ENCODE data around the gene SHOC2.

SHOC2 gene

DNA sequence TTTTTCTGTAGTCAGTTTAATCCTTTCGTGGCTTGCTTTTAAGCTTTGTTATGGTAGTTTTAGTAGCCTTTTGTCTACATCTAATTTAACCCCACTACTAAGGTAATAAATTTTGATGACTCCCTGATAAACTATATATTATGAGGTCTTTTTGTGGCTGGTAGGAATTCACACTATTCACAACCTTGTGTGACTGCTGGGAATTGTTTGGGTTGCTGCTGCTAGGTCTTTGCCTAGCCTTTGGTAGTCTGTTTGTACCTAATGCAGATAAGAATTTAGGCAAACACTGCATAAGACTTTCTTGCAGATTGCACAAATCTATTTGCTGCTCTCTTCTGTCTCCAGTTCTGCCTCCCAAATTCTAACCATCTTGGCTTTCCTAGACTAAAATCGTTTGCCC, 58.3 kb downstream of the SHOC2 start:
- DNase-seq (ENCODE audit: insufficient read length, low spot score), result no peak
- no peak for FAIRE-seq

DNA sequence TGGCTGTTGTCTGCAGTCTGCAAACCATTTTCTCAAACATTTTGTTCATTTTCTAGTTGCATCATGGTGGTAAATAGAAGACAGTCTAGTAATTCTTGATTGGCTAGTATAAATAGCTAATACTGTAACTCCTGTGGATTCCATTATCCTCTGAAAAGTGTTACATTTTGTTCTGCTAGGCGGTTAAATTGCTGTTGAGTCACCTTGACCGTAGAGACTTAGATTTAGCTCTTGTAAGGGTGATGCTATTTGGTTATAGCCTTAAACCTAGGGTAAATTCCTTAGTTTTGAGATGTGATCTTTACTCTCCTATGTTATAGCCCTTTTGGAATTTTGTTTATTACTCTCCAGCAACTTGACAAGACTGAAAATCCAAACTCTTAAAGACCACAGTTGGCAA, 58.8 kb downstream of the SHOC2 start:
- DNase-seq (ENCODE audit: insufficient read length, low spot score) (no peak), FAIRE-seq (peak; percentile 49)

DNA sequence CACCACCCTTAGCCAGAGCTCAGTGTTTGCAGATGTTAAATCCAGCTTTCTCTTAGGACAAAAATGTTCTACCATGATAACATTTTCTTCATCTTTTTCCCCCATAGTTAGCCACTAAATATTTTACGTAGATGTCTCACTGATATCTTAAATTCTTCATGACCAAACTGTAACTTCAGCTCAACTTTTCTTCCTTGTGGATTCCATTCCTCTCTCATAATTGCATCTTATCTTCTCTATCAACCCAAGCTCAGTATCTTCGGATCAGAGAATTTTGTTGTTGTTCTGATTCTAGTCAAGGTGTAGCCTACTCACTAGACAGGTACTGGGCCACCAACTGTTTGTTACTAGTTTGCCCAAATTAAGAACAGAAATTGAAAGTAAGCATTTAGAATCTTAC, 60.2 kb downstream of the SHOC2 start:
- FAIRE-seq (peak; percentile 54), DNase-seq (ENCODE audit: insufficient read length, low spot score) (no peak)

DNA sequence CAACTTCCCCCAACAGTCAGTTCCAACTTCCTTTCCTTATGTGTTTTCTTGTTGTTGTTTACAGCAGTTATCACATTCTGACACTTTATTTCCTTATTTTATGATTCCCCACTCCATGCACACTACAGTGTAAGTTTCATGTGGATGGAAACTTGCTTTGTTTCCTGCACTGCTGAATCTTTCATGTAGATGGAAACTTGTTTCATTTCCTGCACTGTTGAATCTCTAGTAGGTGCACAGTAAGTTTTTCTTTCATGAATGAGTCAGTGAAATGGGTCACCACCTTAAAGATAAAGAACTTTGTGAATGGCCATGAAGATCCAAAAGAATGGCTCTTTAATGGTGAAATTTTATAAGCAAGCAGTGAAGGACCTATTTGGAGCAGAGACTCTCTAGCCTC, 61.4 kb downstream of the SHOC2 start:
- DNase-seq (ENCODE audit: insufficient read length, low spot score) (no peak), FAIRE-seq (peak; percentile 79)

DNA sequence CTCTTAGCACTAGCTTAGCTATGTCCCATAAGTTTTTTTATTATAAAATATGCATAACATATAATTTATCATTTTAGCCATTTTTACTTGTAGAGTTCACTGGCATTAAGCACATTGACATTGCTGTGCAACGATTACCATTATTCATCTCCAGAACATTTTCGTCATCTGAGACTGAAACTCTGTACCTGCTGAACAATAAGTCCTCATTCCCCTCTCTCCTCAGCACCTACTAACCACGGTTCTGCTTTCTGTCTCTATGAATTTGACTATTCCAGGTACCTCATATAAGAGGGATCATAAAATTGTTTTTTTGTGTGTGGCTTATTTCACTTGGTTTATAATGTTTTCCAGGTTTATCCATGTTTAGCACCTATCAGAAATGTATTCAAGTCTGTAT, 64.1 kb downstream of the SHOC2 start:
- DNase-seq (ENCODE audit: insufficient read length, low spot score) (no peak), FAIRE-seq (peak; percentile 66)

DNA sequence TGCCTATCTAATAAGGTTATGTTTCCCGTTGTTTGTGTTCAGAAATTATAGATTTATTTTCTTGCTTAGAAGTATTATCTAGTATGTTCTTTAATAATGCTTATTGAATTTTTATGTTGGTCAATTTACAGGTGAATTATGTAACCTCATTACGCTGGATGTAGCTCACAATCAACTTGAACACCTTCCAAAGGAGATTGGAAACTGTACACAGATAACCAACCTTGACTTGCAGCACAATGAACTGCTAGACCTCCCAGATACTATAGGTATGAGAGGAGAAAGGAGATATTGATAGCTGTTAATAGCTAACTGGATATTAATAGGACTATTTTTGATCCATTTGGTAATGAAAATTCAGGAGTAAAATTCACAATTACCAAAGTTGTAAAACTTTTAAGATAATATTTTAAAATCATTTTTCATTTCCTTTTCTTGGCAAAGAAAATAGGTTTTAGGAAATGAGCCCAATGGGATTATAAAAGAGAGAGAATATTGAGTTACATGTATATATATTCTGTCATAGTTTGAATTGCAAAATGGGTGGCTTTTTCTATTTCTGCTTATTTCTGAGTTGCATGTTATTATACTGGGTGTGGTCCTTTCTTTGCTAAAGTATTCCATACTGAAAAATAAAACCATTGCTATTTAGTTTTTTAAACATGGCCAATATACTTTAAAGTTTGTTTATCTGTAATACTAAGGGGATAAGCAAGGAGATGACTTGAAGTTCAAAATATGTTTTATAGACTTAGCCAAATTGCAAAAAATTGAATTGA, 66.3 kb downstream of the SHOC2 start:
- peak; percentile 58 for FAIRE-seq

DNA sequence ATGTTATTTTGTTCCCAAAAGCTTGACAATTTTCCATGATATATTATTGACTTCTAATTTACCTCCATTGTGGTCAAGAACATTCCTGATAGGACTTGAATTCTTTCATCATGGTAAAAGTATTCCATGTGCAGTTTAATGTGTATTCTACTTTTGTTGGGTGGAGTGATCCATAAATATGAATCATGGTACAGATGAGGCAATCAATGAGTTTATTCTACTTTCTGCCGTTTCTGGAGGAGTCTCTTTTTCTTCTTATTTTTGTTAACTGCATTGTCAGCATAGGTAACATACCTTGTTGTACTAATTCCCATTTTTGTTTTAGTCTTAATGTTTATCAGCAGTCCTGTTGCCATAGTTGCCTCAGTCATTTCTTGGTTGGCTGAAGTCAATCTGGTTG, 69.6 kb downstream of the SHOC2 start:
- DNase-seq (ENCODE audit: insufficient read length, low spot score) (no peak), FAIRE-seq (no peak)

More for the DNA sequence above, 66.3 kb downstream of the SHOC2 start:
- DNase-seq (ENCODE audit: insufficient read length, low spot score), result no peak

DNA sequence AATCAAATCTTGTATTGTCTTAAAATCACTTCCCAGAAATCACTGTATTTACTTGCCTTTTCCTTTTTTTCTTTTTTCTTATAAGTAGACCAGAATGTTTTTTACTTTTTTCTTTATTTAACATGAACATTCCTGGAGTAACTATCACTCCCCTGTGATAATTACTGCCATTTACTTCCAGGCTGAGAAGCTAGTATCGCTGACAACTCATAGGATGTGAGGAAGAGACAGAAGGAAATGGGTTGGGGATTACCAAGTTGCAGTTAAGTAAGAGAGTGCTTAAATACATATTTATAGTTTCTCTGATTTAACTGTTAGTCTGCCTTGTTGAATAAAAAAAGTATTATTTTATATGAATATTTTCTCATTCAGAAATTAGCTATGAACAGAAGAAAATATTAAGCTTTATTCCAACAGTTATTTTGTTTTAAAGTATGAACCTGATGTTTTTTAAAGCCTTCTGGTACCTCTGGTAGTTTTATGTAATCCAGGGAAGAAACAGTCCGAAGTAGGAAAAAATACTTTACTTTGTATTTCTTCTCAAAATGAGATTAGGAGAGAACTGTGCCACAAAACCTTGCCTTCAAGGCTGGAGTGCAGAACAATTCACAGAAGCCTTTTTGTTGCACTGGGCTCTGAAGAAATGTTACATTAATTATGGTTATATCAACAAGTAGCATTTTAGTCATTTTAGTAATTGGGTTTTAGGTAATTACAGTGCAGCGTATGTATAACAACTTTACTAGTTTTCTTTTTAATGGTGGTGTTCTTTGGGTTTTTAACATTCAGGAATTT, 72.8 kb downstream of the SHOC2 start:
- FAIRE-seq, result no peak
- DNase-seq (ENCODE audit: insufficient read length, low spot score), result no peak

DNA sequence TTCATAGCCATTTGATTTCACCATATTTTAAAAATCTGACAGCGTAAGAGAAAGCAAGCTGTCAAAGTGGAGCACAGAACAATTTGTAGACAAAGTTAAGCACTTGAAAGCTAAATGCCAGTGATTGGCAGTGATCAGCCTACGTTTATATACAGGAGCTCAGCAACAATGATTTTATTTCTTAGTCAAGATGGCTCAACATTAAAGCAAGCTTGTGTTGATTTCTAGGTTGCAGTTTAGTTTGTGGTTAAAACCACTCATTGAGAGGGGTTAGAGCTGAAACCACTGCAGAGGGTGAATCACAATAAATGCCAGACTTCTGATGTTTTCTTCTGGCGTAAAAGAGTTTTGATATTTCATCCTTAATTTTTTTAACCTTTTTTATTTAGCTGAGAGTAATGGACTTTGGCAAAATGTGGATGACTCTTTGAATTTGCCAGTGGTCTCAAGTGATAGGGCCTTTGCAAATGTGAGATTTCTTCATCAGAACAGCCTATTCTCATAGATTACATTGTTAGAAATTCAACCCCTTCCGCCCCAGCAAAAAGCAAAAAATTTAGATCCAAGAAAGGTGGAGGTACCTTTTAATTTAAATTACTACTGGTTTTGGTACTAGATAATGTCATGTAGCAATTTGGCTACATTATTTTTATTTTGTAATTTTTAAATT, 73.8 kb downstream of the SHOC2 start:
- DNase-seq (ENCODE audit: insufficient read length, low spot score), result no peak
- FAIRE-seq, result peak; percentile 84

DNA sequence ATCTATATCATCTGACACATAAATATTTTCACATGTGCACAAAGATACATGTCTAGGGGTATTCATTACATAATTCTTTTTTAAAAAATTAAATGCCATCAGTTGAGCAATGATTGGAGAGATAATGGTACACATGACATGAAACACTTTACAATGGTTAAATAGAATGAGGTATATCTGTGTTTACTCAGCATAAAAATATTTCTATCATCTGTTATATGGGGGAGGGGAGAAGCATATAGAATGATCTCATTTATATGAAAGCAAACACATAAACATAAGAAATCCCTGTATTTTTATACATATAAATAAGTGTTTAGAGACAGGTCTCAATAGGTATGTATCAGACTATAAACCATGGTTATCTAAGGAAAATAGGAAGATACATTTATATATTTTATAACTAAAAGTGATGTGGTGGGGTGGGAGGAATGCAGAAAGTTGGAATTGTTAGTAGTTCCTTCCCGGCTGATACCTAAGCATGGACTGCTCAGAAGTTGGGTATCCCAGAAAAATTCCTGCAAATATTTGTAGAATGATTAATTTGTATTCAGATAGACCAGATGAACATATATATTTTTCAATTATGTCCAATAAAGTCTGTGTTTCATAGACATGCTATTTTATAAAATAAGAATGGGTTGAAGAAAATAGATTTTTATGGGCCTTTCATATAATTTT, 75.1 kb downstream of the SHOC2 start:
- FAIRE-seq (no peak), DNase-seq (ENCODE audit: insufficient read length, low spot score) (no peak)

DNA sequence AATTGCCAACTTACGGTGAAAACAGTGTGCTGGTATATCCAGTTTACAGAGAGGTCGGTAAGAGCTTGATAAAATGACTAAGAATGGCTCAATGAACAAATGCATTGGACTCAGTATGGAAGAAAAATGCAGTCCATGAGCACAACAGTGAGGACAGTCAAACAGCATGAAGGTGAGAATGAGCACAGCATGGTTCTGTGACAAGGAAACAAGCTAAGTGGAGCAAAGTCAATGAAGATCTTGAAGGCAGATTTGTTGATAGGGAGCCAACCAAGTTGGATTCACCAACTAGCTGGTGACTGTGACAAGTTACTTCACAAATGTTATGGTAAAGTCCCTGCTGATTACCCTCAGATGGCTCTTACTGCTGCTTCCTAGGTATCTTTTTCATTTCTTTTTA, 75.9 kb downstream of the SHOC2 start:
- FAIRE-seq (no peak), DNase-seq (ENCODE audit: insufficient read length, low spot score) (no peak)

DNA sequence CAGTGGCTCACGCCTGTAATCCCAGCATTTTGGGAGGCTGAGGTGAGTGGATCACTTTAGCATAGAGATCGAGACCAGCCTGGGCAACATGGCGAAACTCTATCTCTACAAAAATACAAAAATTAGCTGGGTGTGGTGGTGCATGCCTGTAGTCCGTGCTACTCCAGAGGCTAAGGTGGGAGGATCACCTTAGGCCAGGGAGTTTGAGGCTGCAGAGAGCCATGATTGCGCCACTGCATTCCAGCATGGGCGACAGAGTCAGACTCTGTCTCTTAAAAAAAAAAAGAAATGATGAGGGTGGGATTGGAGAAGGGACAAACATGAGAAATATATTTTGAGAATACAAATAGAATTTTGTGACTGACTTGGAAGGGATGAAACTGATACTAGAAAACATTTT, 76.9 kb downstream of the SHOC2 start:
- DNase-seq (ENCODE audit: insufficient read length, low spot score) (no peak), FAIRE-seq (no peak)

DNA sequence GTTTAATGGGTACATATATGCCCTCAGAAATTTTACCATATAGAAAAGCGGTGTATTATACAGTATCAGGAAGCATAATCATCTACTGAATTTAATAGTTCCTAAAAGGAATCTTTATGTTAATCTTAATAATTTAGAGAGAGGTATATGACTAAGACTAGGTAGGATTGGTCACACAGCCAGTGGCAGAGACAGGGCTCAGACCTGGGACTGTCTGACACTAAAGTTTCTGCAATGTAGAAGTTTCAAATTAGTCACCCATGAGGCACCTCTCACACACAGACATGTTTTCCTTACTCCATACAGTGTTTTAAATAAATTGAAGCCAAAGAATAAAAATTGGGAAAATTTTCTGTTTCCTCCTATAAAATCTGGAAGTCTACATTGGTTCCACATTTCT, 84.6 kb downstream of the SHOC2 start:
- FAIRE-seq (no peak), DNase-seq (ENCODE audit: insufficient read length, low spot score) (no peak)

DNA sequence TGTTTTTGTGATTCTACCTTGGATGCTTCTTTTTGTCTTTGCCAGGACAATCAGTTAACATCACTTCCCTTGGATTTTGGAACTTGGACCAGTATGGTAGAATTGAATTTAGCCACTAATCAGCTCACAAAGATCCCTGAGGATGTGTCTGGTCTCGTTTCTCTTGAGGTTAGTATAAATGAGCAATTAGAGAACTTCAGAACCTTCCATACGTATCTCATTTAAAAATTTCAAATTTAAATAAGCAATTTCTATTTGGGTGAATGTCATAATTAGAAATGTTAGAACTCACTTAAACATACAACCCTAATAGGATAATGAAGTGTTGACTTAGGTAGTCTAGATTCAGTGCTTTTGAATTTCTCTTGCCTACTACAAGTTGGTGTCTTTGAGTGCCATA, 88.1 kb downstream of the SHOC2 start:
- DNase-seq (ENCODE audit: insufficient read length, low spot score) (no peak), FAIRE-seq (no peak)

DNA sequence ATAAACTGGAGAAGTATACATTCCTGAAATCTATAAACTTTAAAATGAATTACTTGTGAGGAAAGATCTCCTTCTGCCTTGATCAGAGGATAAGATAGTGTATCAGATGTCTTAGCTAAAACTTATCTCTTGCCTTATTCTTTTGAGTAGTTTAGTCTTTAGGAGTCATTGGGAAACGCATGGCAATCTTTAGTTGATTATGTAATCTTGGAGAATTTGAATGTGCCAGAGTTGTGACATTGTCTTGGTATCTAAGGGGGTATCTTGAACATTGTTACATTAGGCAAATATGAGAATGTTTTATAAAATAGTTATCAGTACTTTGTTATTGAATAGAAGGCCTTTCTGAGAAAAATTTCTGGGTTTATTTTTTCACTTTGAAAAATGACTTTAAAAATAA, 95.8 kb downstream of the SHOC2 start:
- DNase-seq (ENCODE audit: insufficient read length, low spot score) (no peak), FAIRE-seq (no peak)

DNA sequence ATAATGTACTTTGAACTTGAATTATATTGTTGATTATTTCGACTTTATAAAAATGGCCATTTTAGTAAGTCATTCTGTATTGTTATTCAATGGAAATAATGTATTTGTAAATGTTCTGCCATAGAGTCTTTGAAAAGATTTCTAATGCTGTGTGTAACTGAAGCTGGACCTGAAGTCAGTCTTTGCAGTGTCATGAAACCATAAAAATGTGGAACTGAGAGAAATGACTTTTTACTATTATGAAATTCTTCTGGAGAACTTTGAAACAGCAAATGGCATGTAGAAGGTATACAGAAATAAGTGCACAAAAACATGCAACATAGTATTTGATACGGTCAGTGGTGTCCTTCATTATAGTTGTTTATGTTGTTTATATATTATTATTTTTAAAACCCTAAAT, 97.7 kb downstream of the SHOC2 start:
- no peak for DNase-seq (ENCODE audit: insufficient read length, low spot score)
- no peak for FAIRE-seq

DNA sequence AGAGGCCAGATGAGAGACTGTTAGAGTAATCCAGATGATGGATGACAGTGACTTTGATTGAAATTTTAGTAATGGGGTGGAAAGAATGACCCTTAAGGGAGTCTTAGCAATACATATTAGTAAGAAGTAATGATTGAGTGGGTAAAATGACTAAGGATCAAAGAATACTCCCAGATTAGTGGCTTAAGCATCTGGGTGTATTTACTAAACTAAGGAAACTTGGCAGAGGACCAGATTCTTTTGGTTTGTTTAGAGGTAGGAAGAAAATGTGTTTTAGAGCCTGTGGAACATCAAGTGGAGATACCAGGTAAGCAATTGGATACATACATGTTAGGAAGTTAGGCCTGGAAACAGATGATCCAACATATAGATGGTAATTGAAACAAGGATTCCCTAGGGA, 98.6 kb downstream of the SHOC2 start:
- no peak for DNase-seq (ENCODE audit: insufficient read length, low spot score)
- no peak for FAIRE-seq

DNA sequence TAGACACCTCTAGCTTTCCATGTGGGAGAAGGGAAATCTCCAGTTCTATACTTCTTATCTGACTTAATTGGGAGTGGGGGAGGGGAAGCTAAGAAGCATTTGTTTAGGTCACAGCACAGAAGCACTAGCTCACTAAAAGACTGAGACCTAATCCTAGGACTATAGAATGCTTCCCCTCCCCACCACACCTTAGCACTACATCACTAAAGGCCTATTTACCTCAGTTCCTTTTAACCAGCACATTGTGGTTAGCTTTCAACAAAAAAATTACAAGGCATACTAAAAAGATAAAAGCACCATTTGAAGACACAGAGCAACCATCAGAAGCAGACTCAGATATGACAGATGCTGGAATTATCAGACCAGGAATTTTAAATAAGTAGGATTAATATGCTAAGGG, 103.7 kb downstream of the SHOC2 start:
- DNase-seq (ENCODE audit: insufficient read length, low spot score), result no peak
- no peak for FAIRE-seq

DNA sequence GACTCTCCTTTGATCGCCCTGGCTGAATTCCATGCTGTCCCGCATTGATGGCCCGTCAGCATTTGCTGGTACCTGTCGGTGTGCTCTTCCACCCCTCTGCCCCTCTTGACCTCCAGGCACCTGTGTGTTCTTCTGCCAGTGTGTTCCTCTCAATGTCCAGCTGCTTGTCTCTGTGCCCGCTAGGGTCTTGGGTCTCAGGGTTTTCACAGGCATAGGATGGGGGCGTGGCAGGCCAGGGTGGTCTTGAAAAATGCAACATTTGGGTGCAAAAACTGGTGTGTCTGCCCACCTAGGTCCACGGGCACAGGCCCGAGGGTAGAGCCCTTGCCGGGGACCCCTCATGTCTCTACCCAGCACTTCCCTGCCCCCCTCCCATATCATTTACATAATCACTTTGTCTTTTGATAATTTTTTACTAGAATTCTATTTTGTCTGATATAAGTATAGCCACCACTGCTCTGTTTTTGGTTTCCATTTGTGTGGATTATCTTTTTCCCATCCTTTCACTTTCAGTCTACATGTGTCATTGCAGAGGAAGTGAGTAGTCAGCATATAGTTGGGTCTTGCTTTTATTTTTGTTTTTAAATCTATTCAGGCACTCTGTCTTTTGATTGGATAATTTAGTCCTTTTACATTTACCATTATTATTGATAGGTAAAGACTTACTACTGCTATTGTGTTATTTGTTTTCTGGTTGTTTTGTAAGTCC, 110.8 kb downstream of the SHOC2 start:
- peak; percentile 23 for FAIRE-seq
- DNase-seq (ENCODE audit: insufficient read length, low spot score), result no peak

DNA sequence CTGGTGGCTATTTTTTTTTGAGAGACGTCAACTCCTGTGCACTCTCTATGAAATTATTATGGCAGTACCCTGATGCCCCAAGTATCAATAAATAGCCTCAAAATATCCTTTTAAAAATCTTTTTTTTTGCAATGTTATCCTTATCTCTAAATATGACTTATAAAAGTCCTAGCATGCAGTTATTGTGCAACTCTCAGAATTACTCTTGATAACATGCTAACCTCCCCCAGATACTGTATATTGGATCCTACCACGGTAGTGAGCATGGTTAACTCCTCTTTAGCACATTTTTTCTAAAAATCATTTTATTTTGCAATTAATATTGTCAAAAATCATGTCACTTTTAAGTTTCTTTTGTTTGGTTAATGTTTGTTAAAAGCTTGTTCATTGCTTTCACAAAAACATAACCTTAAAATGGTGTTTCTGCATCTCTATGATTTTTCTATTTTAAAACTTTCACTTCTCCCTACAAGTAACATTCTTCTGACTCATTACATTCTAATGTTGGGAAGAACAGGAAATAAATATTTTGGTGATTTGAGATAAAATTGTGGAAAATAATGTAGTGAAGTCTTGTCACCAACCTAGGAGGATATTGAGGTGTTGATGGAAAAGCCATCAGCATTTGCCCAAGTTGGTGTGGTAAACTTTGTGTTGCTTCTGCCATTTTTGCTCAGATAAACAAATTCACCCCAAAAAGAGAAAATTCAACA, 115.3 kb downstream of the SHOC2 start:
- FAIRE-seq, result no peak
- DNase-seq (ENCODE audit: insufficient read length, low spot score), result no peak
